HG03095 (cell line): ENCODE data around the gene FCGBP.
"Not testable (repeated sequence)": the region's sequence is repeated elsewhere in the genome, so short reads cannot be mapped to it uniquely, and the experiment has no call there.

ENCODE experiments used
- ATAC-seq: cut with Tn5 transposase; IDR thresholded peaks from one replicate; pipeline ENCODE4 v1.9.1; 2021; ENCODE audit warnings: moderate library complexity; ENCODE audit not compliant: unreplicated experiment

Gene FCGBP

DNA sequence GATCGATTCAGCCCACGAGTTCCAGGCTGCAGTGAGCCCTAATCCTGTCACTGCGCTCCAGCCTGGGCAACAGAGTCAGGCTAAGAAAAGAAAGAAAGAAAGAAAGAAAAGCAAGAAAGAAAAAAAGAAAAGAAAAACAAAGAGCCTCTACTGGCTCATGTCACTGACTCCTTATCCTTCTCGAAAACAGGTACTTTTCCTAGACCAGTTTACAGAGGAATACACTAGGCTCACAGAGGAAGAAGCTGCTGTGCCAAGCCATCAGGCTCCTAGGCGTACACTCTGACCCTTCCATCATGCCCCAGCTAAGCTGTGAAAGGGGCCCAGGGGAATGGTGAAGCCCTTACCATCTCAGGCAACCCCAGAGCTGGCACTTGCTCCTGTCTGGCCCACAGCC, 41.9 kb downstream of the FCGBP start:
- not testable (repeated sequence) for ATAC-seq

DNA sequence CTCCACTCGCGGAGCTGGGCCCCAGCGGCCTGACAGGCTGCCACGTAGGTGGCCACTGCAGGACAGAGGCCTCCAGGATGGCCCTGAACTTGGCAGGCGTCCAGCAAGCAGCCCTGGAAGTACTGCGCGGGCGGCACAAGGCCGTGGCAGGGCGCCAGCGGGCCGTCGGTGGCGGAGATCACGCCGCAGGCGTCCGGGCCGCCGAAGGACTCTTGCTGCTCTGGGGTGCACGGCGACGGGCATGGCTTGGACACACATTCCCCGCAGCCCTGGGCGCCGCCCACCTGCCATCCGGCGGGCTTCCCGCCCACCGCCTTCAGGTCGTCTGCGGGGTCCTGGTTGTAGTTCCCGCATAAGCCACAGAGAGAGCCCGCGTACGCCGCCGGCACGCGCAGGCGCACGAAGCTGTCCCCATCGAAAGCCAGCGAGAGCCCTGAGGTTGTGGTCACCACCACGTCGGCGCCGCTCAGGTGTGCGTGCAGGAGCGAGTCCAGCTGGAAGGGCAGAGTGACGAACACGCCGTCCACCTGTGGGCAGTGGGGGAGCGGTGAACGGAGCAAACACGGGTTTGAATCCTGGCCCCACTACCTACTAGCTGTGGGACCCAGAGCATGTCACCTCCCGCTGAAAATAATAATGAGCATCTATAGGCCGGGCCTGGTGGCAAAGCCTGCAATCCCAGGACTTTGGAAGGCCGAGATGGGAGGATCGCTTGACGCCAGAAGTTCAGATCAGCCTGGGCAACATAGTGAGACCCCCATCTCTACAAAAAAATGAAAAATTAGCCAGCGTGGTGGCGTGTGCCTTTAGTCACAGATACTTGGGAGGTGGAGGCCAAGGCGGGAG, 42.6 kb downstream of the FCGBP start:
- ATAC-seq, result not testable (repeated sequence)

DNA sequence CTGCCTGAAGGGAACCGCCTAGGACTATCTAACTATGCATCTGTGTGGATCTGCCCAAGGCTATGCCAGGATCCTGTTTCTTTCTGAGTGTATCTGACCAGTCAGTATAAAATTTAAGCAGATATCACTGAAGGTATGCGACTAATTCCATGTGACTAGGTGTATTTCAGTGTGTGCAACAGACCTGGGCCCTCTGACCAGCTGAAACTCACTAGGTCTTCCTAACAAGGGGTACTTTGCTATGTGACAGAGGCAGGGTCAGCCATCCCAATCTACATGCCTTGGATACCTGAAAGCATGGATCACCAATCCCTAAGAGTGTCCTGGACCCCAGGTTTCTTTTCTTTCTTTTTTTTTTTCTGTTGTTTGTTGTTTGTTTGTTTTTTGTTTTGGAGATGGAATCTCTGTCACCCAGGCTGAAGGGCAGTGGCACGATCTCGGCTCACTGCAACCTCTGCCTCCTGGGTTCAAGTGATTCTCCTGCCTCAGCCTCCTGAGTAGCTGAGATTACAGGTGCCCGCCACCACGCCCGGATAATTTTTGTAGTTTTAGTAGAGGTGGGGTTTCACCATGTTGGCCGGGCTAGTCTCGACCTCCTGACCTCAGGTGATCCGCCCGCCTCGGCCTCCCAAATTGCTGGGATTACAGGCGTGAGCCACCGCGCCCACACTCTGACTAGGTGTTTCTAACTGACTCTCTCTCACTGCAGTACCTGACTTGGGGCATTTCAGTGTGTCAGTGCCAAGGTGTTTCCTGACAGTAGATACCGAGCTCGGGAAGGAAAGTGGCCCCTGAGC, 43.5 kb downstream of the FCGBP start:
- ATAC-seq, result no peak

DNA sequence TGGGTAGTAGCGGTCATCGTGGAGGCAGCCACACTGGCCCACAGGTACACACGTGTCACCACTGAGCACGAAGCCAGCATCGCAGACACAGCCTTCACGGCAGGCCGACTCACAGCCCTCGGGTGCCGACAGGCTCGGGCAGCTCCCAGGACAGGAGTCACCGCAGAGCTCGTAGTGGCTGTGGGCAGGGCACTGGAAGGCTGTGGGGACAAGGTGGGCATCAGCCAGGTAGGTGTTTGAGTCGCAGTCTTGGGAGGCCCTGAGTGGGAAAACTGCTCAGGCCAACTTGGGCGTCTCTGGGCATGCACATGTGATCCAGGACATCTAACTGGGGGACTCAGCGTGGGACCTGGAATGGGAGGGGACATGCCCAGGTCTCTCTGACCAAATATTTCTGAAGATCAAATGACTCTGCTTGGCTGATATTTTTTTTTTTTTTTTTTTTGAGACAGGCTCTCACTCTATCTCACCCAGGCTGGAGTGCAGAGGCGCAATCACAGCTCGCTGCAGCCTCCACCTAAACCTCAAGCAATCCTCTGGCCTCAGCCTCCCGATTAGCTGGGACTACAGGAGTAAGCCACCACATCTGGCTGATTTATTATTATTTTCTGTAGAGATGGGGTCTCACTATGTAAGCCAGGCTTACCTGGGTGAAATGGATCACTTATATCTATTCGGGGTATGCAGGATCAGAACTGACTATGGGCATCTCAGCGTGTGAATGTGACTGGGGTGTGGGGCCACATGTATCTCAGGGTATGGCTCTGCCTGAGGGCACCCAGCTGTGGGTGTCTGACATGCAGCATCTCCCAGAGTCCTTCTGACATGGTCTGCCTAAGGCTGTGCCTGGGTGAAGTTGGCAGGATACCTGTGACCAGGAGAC, 44.3 kb downstream of the FCGBP start:
- ATAC-seq, result not testable (repeated sequence)

DNA sequence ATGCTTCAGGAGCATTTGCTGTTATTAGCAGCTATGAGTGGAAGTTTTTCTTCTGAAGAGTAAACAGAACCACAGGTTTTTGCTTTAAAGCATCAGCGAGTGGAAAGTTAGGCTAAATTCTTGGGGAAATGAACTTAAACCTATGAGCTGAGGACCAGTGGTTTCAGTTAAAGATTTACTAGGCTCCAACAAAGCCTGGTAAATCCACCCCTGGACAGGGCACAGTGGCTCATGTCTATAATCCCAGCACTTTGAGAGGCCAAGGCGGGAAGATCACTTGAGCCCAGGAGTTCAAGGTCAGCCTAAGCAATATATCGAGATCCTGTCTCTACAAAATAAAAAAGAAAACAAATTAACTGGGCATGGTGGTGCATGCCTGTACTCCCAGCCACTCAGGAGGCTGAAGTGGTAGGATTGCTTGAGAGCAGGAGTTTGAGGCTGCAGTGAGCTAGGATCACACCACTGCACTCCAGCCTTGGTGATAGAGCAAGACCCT, 46.9 kb downstream of the FCGBP start:
- ATAC-seq, result not testable (repeated sequence)

DNA sequence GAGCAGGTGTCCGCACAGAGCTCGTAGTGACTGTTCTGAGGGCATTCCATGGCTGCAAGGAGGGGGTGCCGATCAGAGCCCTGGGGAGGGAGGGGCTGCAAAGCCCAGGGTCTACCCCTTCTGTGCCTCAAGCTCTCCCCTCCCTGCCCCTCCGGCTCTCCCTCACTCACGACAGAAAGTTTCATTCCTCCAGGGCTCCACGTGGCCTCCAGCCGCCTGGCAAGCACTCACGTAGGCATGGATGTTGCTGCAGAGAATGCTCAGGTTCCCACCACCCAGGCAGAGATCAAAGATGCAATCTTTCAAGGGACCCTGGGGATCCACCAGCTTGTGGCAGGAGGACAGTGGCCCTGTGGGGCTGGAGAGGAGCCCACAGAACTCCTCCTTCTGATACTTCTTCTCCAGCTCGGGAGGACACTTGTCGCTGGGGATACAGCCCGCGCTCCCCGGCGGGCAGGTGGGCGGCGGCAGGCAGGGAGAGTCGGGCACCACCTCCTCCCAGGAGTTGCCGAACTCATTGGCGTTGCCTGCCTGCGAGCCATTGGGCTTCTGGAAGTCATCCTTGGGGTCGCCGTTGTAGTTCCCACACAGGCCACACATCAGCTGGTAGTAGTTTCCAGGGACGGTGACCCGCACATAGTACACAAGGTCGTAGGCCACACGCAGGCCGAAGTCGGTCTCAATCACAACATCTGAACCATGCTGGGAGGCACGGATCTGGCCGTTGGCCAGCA, 48.4 kb downstream of the FCGBP start:
- ATAC-seq, result not testable (repeated sequence)

DNA sequence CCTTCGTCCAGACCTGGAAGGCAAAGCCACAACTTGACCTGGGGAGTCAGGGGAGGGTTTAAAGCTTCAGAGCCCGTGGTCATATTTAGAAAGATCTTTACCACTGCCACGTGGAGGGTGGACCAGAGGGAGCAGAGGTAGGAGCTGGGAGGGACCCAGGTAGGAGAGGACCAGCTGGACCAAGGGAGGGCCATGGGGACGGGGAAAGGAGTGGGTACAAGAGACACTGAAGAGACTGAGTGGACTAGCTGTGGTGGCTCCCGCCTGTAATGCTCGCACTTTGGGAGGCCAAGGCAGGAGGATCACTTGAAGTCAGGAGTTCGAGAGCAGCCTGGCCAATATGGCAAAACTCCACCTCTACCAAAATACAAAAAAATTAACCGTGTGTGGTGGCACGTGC, 49.7 kb downstream of the FCGBP start:
- not testable (repeated sequence) for ATAC-seq
